Measurements from ENCODE around the gene SLC26A2.

SLC26A2 gene

GRCh38 chr5:149961957-149962409 is 1.4 kb downstream of the SLC26A2 start:
- TF ChIP-seq CTCF (IDR thresholded peaks at IDR 0.05; ENCODE audit: insufficient read depth, low read length, poor library complexity, severe bottlenecking) = peak; percentile 46
- no peak overlapping the region for H3K4me3 ChIP-seq (replicated peaks; ENCODE audit: low read depth, low read length)
- H3K36me3 ChIP-seq (ENCODE audit: control insufficient read depth, insufficient read depth, low read length) = no peaks in the 10 kb centered on the region
- H3K27me3 ChIP-seq (replicated peaks; ENCODE audit: control insufficient read depth, insufficient read depth, low read length) = no peaks in the 10 kb centered on the region
- peak; percentile 6 for DNase-seq (ENCODE audit: extremely low read depth, insufficient read length)

- no peak for TF ChIP-seq CTCF (IDR thresholded peaks at IDR 0.05; ENCODE audit: insufficient read depth, low read length, poor library complexity, severe bottlenecking)
- no peak overlapping the region for H3K4me3 ChIP-seq (replicated peaks; ENCODE audit: low read depth, low read length)
- DNase-seq (ENCODE audit: extremely low read depth, insufficient read length) = no peak
- H3K36me3 ChIP-seq (ENCODE audit: control insufficient read depth, insufficient read depth, low read length) = no peaks in the 10 kb centered on the region
- H3K27me3 ChIP-seq (replicated peaks; ENCODE audit: control insufficient read depth, insufficient read depth, low read length) = no peaks in the 10 kb centered on the region
Observed at GRCh38 chr5:149962601-149963300, 2.2 kb downstream of the SLC26A2 start.

- no peak overlapping the region for H3K4me3 ChIP-seq (replicated peaks; ENCODE audit: low read depth, low read length)
- DNase-seq (ENCODE audit: extremely low read depth, insufficient read length) = no peak
- no peak for TF ChIP-seq CTCF (IDR thresholded peaks at IDR 0.05; ENCODE audit: insufficient read depth, low read length, poor library complexity, severe bottlenecking)
- H3K27me3 ChIP-seq (replicated peaks; ENCODE audit: control insufficient read depth, insufficient read depth, low read length) = no peaks in the 10 kb centered on the region
- H3K36me3 ChIP-seq (ENCODE audit: control insufficient read depth, insufficient read depth, low read length) = no peaks in the 10 kb centered on the region
Observed at GRCh38 chr5:149963729-149964128, 3.2 kb downstream of the SLC26A2 start.

GRCh38 chr5:149966946-149967345 is 6.4 kb downstream of the SLC26A2 start:
- Histone ChIP-seq H3K4me3 (replicated peaks; ENCODE audit: low read depth, low read length) (no peak overlapping the region), H3K36me3 (ENCODE audit: control insufficient read depth, insufficient read depth, low read length) (no peaks in the 10 kb centered on the region), H3K27me3 (replicated peaks; ENCODE audit: control insufficient read depth, insufficient read depth, low read length) (no peaks in the 10 kb centered on the region)
- no peak for DNase-seq (ENCODE audit: extremely low read depth, insufficient read length)
- TF ChIP-seq CTCF (IDR thresholded peaks at IDR 0.05; ENCODE audit: insufficient read depth, low read length, poor library complexity, severe bottlenecking) = no peak

- Histone ChIP-seq H3K36me3 (ENCODE audit: control insufficient read depth, insufficient read depth, low read length) (no peaks in the 10 kb centered on the region), H3K4me3 (replicated peaks; ENCODE audit: low read depth, low read length) (no peak overlapping the region), H3K27me3 (replicated peaks; ENCODE audit: control insufficient read depth, insufficient read depth, low read length) (no peaks in the 10 kb centered on the region)
- TF ChIP-seq CTCF (IDR thresholded peaks at IDR 0.05; ENCODE audit: insufficient read depth, low read length, poor library complexity, severe bottlenecking) = no peak
- DNase-seq (ENCODE audit: extremely low read depth, insufficient read length) = no peak
Observed at GRCh38 chr5:149969181-149969930, 8.8 kb downstream of the SLC26A2 start.
